Measurements from ENCODE around the gene PTPRA. TPM values are rescaled to one million over a fixed set of nuclear protein-coding genes. Genes with fewer than 3 reads are reported as not detected.

PTPRA gene
- total RNA-seq, 4 donors from 2014 or later: 50.7 to 96.7 (median 64.1) TPM

- no peak overlapping the region for H3K4me3 ChIP-seq (ENCODE audit: low read depth, poor library complexity, severe bottlenecking)
- WGBS, 2 donors: 92 to 93% methylated on average over 7 of the region's 7 CpGs
- intact Hi-C loops (cut with DNase I; ENCODE audit: low total_unique reads): no loop called here
- no peak for TF ChIP-seq POLR2A (IDR thresholded peaks at IDR 0.05)
- no peak for TF ChIP-seq CTCF (IDR thresholded peaks at IDR 0.05)
- DNase-seq (ENCODE audit: low spot score in 2 of 2): no peak
These were observed 211.7 kb downstream of the PTPRA start for GRCh38 chr20:3084986-3085360.

GRCh38 chr20:3085571-3086072 is 212.3 kb downstream of the PTPRA start:
- intact Hi-C loops (cut with DNase I; ENCODE audit: low total_unique reads): no loop called here
- TF ChIP-seq CTCF (IDR thresholded peaks at IDR 0.05) (no peak), POLR2A (IDR thresholded peaks at IDR 0.05) (no peak)

GRCh38 chr20:3088031-3088430 is 214.8 kb downstream of the PTPRA start:
- DNase-seq (ENCODE audit: low spot score in 2 of 2): no peak
- 86 to 89% methylated on average over 7 of the region's 7 CpGs for WGBS, 2 donors
- TF ChIP-seq CTCF (IDR thresholded peaks at IDR 0.05) (no peak), POLR2A (IDR thresholded peaks at IDR 0.05) (no peak)
- no peak overlapping the region for H3K4me3 ChIP-seq (ENCODE audit: low read depth, poor library complexity, severe bottlenecking)
- intact Hi-C loops (cut with DNase I; ENCODE audit: low total_unique reads): no loop called here

More at GRCh38 chr20:3085571-3086072, 212.3 kb downstream of the PTPRA start:
- no peak for DNase-seq (ENCODE audit: low spot score in 2 of 2)
- WGBS, 2 donors: 95 to 97% methylated on average over 4 to 7 of the region's 8 CpGs
- no peak overlapping the region for H3K4me3 ChIP-seq (ENCODE audit: low read depth, poor library complexity, severe bottlenecking)

Other genes starting within 250 kb of the PTPRA start
- 10 to 100 TPM; 51.5 to 64.7 (median 56.6) TPM for gene NOP56, start 220.8 kb upstream of the PTPRA start, total RNA-seq
- gene IDH3B, start 209.3 kb upstream of the PTPRA start, total RNA-seq: 100 to 1,000 TPM; 121 to 151 (median 126) TPM
- 1 to 10 TPM; 5.0 to 9.9 (median 7.7) TPM for gene EBF4, start 180.7 kb upstream of the PTPRA start, total RNA-seq
- 1 to 10 TPM in 3 of 4 donors, under 1 TPM in 1; 0.12 to 3.6 (median 1.4) TPM for gene CPXM1, start 72.9 kb upstream of the PTPRA start, total RNA-seq
- gene C20orf141, start 58.5 kb upstream of the PTPRA start, total RNA-seq: not detected
- not detected for gene TMEM239, start 57.1 kb upstream of the PTPRA start, total RNA-seq
- gene PCED1A, start 32.8 kb upstream of the PTPRA start, total RNA-seq: 10 to 100 TPM; 10.6 to 16.6 (median 13.1) TPM
- gene VPS16, start 32.7 kb upstream of the PTPRA start, total RNA-seq: 10 to 100 TPM; 34.9 to 39.2 (median 37.7) TPM
- not detected for gene GNRH2, start 170.1 kb downstream of the PTPRA start, total RNA-seq
- gene MRPS26, start 172.6 kb downstream of the PTPRA start, total RNA-seq: 10 to 100 TPM; 71.5 to 86.4 (median 76.5) TPM
- not detected for gene OXT, start 198.1 kb downstream of the PTPRA start, total RNA-seq
- not detected for gene AVP, start 211.2 kb downstream of the PTPRA start, total RNA-seq